PC-3 (cell line): ENCODE results near the gene MYO5B. TPM values are rescaled to one million over a fixed set of nuclear protein-coding genes. Genes with fewer than 3 reads are reported as not detected.

Experiments
- ATAC-seq: fragments of 200-7000 bp; cut with Tn5 transposase; 2 replicates; pipeline ENCODE4 v1.9.1; 2020; ENCODE audit warnings: mild to moderate bottlenecking, moderate library complexity
- BruUV-seq: library from RNA; stranded (reverse); fragments of 400-500 nt; replicated peaks from 2 replicates; lab custom pipeline; 2021; lab: Mats Ljungman, UMichigan
- CTCF ChIA-PET: fragments of 300-600 bp; sonication (Branson Sonifier 250); formaldehyde crosslinking; loops from one replicate; lab custom pipeline; 2022; ENCODE audit warnings: antibody characterized with exemption; lab: Charles Lee
- POLR2A ChIA-PET: fragments of 300-600 bp; sonication (Branson Sonifier 250); formaldehyde crosslinking; loops from one replicate; lab custom pipeline; 2022; ENCODE audit warnings: antibody characterized with exemption; ENCODE audit not compliant: unreplicated experiment; lab: Charles Lee
- DNase-seq: peaks from one replicate; pipeline ENCODE4 v3.0.0-alpha.2; 2015
- H2AFZ ChIP-seq: fragments of 300-600 bp; sonication (generic); 2 replicates; pipeline ENCODE4 v1.6.0; 2016; ENCODE audit warnings: antibody characterized with exemption, low read length
- H3F3A ChIP-seq: fragments of 300-600 bp; sonication (generic); one replicate; pipeline ENCODE4 v1.6.0; 2017; ENCODE audit warnings: antibody characterized with exemption, low read length, control low read depth, mild to moderate bottlenecking; ENCODE audit not compliant: unreplicated experiment
- H3K27ac ChIP-seq: fragments of 300-600 bp; sonication (generic); 2 replicates; pipeline ENCODE4 v1.5.1; 2016; ENCODE audit warnings: mild to moderate bottlenecking, low read length
- H3K27me3 ChIP-seq: fragments of 300-600 bp; sonication (generic); 2 replicates; pipeline ENCODE4 v1.6.1; 2016; ENCODE audit warnings: low read length, mixed read lengths
- H3K36me3 ChIP-seq: fragments of 300-600 bp; sonication (generic); 2 replicates; pipeline ENCODE4 v1.6.1; 2016; ENCODE audit warnings: low read depth, mixed run types, low read length, mixed read lengths
- H3K4me1 ChIP-seq: fragments of 300-600 bp; sonication (generic); 2 replicates; pipeline ENCODE4 v1.5.1; 2016; ENCODE audit warnings: low read length; ENCODE audit not compliant: insufficient read depth
- H3K4me2 ChIP-seq: fragments of 300-600 bp; sonication (generic); 2 replicates; pipeline ENCODE4 v1.6.0; 2016; ENCODE audit warnings: low read length
- H3K4me3 ChIP-seq: fragments of 300-600 bp; sonication (generic); 2 replicates; pipeline ENCODE4 v1.5.1; 2016; ENCODE audit warnings: mild to moderate bottlenecking, low read length, mixed read lengths
- H3K79me2 ChIP-seq: fragments of 300-600 bp; sonication (generic); 2 replicates; pipeline ENCODE4 v1.6.1; 2017; ENCODE audit warnings: low read length, mixed read lengths
- H3K9ac ChIP-seq: fragments of 300-600 bp; sonication (generic); 2 replicates; pipeline ENCODE4 v1.6.0; 2016; ENCODE audit warnings: mild to moderate bottlenecking, low read length
- H3K9me2 ChIP-seq: fragments of 300-600 bp; sonication (generic); replicated peaks from 2 replicates; pipeline ENCODE4 v1.6.1; 2016; ENCODE audit warnings: mixed run types, low read length, mixed read lengths
- H3K9me3 ChIP-seq: fragments of 300-600 bp; sonication (generic); 2 replicates; pipeline ENCODE4 v1.6.1; 2016; ENCODE audit warnings: low read length, mixed read lengths
- H4K20me1 ChIP-seq: fragments of 300-600 bp; sonication (generic); 2 replicates; pipeline ENCODE4 v1.6.1; 2016; ENCODE audit warnings: low read length, mixed read lengths
- EZH2 ChIP-seq: fragments of 300-600 bp; sonication (generic); IDR thresholded peaks from one replicate; pipeline ENCODE4 v1.6.1; 2017; ENCODE audit warnings: antibody characterized with exemption, mild to moderate bottlenecking, low read length; ENCODE audit not compliant: unreplicated experiment
- EZH2phosphoT487 ChIP-seq: fragments of 300-600 bp; sonication (generic); IDR thresholded peaks from 2 replicates; pipeline ENCODE4 v1.6.1; 2018; ENCODE audit warnings: mild to moderate bottlenecking, antibody characterized with exemption, low read length, borderline replicate concordance
- intact Hi-C: fragments of 100-400 bp; cut with micrococcal nuclease; formaldehyde crosslinking; loops from 2 replicates; pipeline ENCODE4 v1.9.0; 2023
- total RNA-seq: library from RNA; depleted of rRNA; stranded (reverse); fragments of >200 nt; gene quantifications from 2 replicates; pipeline ENCODE4 v1.2.3, GENCODE V29; 2014
- TF ChIP-seq, protein P1 (sequence below): fragments of 300-600 bp; sonication (generic); conservative IDR thresholded peaks from 2 replicates; pipeline ENCODE4 v1.5.1; 2017; ENCODE audit warnings: antibody characterized with exemption, low read depth, mild to moderate bottlenecking, low read length

MYO5B gene
- total RNA-seq, 1 experiment from 2014 or later: 10.7 TPM

DNA sequence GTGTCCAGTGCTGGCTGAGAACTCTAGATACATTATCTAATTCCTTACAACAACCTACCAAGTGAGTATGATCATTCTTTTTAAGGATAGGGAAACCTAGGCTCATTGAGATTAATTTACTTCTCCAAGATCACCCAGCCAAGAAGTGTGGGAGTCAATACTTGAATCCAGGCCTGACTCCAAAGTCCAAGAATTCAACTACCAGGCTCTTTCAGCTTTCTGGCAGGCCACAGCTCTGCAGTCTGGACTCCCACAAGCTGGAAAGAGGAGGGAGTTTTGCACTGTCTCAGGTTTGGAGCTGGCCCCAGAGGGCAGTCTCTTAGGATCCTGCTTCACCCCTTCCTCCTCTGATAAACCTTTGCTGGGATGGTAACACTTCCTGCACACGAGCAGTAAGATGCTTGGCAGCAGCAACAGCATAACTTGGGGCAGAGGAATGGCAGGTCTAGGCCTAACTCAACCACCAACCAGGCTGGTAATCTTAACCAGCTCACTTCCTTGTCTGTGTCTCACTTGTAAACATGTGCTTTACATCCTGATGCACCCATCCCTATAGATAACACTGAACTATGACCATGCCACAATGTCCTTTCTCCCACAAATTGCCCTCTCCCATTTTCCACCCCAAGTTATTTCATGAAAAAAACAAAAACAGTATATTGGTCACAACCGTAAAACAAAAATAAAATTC lies 270.5 kb downstream of the MYO5B start:
- Histone ChIP-seq H3K27me3 (no peaks in the 10 kb centered on the region), H4K20me1 (no peaks in the 10 kb centered on the region), H3K9ac (no peak overlapping the region), H3K79me2 (no peaks in the 10 kb centered on the region), H3K9me3 (no peaks in the 10 kb centered on the region), H3F3A (no peaks in the 10 kb centered on the region), H3K4me1 (peaks cover 7% of the 10 kb centered on the region; the same call in 1 of the 2 replicates), H3K27ac (no peak overlapping the region), H3K4me2 (no peak overlapping the region), H3K36me3 (no peaks in the 10 kb centered on the region), H3K9me2 (no peaks in the 10 kb centered on the region), H2AFZ (no peak overlapping the region), H3K4me3 (no peak overlapping the region)
- DNase-seq (no peak), ATAC-seq (no peak)
- POLR2A ChIA-PET: no interaction called here
- BruUV-seq: no TSS peak
- TF ChIP-seq EZH2 (no peak), EZH2phosphoT487 (no peak)
- TF ChIP-seq, protein P1, sequence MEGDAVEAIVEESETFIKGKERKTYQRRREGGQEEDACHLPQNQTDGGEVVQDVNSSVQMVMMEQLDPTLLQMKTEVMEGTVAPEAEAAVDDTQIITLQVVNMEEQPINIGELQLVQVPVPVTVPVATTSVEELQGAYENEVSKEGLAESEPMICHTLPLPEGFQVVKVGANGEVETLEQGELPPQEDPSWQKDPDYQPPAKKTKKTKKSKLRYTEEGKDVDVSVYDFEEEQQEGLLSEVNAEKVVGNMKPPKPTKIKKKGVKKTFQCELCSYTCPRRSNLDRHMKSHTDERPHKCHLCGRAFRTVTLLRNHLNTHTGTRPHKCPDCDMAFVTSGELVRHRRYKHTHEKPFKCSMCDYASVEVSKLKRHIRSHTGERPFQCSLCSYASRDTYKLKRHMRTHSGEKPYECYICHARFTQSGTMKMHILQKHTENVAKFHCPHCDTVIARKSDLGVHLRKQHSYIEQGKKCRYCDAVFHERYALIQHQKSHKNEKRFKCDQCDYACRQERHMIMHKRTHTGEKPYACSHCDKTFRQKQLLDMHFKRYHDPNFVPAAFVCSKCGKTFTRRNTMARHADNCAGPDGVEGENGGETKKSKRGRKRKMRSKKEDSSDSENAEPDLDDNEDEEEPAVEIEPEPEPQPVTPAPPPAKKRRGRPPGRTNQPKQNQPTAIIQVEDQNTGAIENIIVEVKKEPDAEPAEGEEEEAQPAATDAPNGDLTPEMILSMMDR: no peak
- intact Hi-C loops: no loop called here
- CTCF ChIA-PET: no interaction called here

DNA sequence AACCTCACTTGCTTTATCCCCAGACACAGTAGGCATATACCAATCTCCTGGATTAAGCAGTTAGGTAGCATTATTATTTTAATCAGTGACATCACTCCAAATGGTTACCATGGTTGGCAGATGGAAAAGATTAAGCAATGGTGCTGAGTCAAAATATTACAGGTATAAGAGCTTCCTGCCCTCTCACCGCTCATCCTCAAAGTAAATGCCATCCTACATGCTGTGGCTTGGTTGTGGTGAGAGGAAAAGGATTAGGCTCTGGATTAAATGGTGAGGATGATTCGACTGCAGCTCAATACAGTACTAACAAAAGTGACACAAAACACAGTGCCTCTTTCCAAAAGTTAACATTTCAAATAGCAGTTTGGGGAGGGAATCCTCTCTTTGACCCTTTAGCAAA lies 272.7 kb downstream of the MYO5B start:
- CTCF ChIA-PET: no interaction called here
- intact Hi-C loops: no loop called here
- H3K27ac ChIP-seq: no peak overlapping the region
- H3F3A ChIP-seq: no peaks in the 10 kb centered on the region
- no peaks in the 10 kb centered on the region for H3K9me2 ChIP-seq
- H4K20me1 ChIP-seq: no peaks in the 10 kb centered on the region
- H3K79me2 ChIP-seq: no peaks in the 10 kb centered on the region
- no peak overlapping the region for H3K9ac ChIP-seq
- H3K4me3 ChIP-seq: no peak overlapping the region
- no peak for ATAC-seq
- peaks cover 7% of the 10 kb centered on the region; the same call in 1 of the 2 replicates for H3K4me1 ChIP-seq
- no peak for TF ChIP-seq EZH2
- no peak for TF ChIP-seq EZH2phosphoT487
- TF ChIP-seq, protein P1: no peak
- no peaks in the 10 kb centered on the region for H3K9me3 ChIP-seq
- DNase-seq: peak; percentile 47
- H3K36me3 ChIP-seq: no peaks in the 10 kb centered on the region
- BruUV-seq: no TSS peak
- no peaks in the 10 kb centered on the region for H3K27me3 ChIP-seq
- no peak overlapping the region for H2AFZ ChIP-seq
- H3K4me2 ChIP-seq: no peak overlapping the region
- POLR2A ChIA-PET: no interaction called here

DNA sequence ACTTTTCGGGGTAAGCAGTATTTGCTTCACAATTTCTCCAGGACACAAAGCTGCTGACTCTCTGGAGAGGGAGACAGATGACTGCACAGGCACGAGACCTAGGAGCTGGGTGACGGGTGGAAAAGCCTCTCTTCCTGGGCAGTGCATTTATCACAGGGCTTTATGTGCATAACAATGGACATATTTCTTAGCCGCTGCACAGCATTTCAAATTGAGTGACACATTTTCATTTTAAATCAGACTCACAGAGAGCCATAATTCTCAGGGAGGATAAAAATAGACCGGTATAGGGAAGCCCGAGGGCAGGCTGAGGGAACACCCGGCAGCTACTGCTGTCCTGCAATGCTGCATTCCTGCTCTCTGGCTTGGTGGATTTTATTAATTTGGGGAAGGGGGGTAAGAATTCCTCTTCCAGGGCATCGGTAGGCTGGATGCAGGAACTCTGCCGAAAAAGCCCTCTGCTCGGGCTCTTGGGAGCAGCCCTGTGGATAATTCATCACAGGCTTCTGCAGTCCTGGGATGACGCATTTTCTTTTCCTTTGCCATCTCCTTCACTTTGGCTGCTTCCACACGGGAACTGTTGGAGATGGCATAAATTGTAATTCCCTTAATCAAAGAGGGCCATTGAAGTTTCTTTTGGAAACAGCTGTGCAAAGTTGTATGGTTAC lies 273.5 kb downstream of the MYO5B start:
- no peak overlapping the region for H3K4me2 ChIP-seq
- no peaks in the 10 kb centered on the region for H3K36me3 ChIP-seq
- no peaks in the 10 kb centered on the region for H3K79me2 ChIP-seq
- CTCF ChIA-PET: no interaction called here
- no peaks in the 10 kb centered on the region for H4K20me1 ChIP-seq
- H3K9ac ChIP-seq: no peak overlapping the region
- BruUV-seq: no TSS peak
- DNase-seq (no peak), ATAC-seq (no peak; the same call in 1 of the 2 replicates)
- H3K9me3 ChIP-seq: no peaks in the 10 kb centered on the region
- H3K4me1 ChIP-seq: peaks cover 7% of the 10 kb centered on the region; the same call in 1 of the 2 replicates
- TF ChIP-seq EZH2phosphoT487 (no peak), EZH2 (no peak)
- TF ChIP-seq, protein P1: no peak
- H3K9me2 ChIP-seq: no peaks in the 10 kb centered on the region
- no peaks in the 10 kb centered on the region for H3K27me3 ChIP-seq
- POLR2A ChIA-PET: no interaction called here
- H2AFZ ChIP-seq: no peak overlapping the region
- H3K4me3 ChIP-seq: no peak overlapping the region
- H3K27ac ChIP-seq: no peak overlapping the region
- intact Hi-C loops: no loop called here
- H3F3A ChIP-seq: no peaks in the 10 kb centered on the region
